Stimulated activated CD4-positive, alpha-beta T cell treated with anti-CD3 and anti-CD28 coated beads, Interleukin-1b, Interleukin-23, amount 100 ng/mL, for 24 hours (primary cell): ENCODE results near the gene MEGF6.

Source experiments
- DNase-seq, 4 experiments: peaks; one replicate each; pipeline ENCODE4 v3.0.0-alpha.2; 2020; ENCODE audit warnings: low read depth in 4 of 4, low spot score in 1 of 4

The MEGF6 gene

GRCh38 chr1:3451994-3452865 lies 159.1 kb downstream of the MEGF6 start:
- no peak for DNase-seq

DNA sequence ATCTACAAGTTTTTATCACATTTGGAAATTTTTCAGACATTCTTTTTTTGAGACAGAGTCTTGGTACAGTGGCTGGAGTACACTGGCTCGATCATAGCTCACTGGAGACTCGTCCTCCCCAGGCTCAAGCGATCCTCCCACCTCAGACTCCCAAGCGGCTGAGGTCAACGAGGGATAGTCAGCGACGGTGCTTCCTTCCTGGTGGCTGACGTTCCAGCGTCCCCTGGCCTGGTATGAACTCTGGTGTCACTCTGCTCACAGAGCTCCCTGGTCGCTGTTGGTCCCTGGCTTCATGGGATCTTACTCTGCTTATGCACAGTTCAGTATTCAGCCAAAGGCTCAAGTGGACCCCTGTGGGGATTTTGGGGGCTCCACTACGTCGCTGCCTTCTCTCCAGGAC lies 160.3 kb downstream of the MEGF6 start:
- DNase-seq, result no peak

- DNase-seq, result no peak
Measured at GRCh38 chr1:3450202-3450863, 161.0 kb downstream of the MEGF6 start.

DNA sequence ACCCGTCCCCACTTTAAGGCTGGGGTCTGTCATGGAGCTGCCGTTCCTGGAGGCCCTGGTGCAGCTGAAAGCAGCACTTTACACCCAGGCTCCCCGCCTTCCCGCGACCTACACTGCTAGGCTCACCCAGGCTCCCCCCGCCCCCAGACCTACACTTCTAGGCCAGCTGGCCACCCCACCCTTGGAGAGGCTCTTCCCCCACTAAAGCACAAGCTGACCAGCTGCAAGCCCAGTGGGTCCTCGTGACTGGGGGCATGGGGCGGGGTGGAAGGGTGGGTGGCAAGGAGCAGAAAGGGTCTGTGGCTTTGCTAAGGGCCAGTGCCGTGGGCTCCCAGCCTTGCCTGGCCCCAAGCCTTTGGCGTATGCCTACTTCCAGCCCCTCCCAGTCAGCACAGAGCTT lies 166.6 kb downstream of the MEGF6 start:
- DNase-seq, result no peak

DNA sequence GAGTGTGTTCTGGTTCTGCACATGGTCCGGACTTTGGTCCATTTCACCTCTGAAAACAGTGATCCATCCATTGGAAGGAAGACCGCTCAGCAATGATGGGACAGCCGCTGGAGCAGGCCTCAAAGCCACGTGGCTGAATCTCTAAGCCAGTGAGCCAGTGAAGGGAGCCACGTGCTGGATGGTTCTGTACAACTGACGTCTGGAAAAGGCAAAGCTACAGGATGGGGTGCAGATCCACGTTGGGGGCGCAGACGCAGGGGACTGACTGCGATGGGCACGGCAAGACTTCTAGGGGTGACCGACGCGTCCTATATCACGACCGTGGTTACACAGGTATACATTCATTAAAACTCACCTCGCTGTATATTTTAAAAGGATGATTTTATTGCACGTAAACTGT lies 167.0 kb downstream of the MEGF6 start:
- DNase-seq, result no peak

DNA sequence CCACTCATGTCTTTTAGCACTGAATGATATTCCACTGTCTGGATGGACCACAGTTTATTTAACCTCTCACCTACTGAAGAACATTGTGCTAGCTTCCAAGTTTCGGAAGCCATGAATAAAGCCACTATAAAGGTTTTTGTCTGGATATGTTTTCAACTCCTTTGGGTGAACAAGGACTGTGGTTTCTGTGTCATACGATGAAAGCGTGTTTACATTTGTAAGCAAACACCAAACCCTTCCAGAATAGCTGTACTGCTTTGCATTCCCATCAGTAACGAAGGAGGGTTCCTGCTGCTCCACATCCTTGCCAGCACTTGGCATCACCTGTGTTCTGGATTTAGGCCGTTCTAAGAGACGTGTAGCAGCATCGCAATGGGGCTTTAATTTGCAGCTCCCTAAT lies 167.5 kb downstream of the MEGF6 start:
- no peak for DNase-seq

- DNase-seq, result no peak
Measured at GRCh38 chr1:3442901-3443300, 168.4 kb downstream of the MEGF6 start.

DNA sequence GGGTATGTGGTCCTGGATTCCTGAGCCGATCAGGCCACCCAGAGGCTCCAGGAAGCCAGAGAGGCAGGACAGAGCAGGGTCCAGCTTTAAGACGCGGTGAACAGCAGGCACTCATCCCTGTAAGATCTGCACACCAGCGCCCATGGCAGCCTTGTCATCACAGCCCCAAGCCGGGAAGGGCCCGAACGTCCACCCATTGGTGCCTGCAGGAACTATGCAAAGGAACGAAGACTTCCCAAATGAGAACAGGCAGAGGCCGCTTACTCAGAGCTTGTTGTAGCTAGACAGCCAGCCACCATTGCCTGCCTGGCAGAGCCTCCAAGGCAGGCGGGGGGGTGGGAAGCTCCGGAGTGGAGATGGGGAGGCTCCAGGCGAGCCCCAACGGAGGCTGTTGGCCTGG lies 169.0 kb downstream of the MEGF6 start:
- DNase-seq, result no peak

DNA sequence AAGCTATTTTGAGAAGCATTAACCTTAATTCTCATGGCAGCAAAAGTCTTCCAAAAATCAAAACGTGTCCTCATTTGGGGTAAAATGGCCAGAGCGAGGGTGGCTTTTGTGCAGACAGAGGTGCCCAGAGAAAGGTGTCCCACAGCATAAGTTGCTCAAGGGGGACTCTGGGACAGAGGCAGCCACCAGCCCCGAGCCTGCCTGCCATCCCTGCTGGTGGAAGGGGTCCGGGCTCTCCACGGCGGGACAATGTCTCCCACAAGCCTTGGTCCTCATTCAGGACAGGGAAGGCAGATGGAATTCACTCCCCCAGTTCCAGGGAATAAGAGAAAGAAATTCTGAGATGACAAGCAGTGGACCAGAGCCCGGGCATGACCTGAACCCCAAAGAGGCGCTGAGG lies 169.4 kb downstream of the MEGF6 start:
- no peak for DNase-seq

GRCh38 chr1:3441410-3441847 lies 169.9 kb downstream of the MEGF6 start:
- DNase-seq, result no peak

DNA sequence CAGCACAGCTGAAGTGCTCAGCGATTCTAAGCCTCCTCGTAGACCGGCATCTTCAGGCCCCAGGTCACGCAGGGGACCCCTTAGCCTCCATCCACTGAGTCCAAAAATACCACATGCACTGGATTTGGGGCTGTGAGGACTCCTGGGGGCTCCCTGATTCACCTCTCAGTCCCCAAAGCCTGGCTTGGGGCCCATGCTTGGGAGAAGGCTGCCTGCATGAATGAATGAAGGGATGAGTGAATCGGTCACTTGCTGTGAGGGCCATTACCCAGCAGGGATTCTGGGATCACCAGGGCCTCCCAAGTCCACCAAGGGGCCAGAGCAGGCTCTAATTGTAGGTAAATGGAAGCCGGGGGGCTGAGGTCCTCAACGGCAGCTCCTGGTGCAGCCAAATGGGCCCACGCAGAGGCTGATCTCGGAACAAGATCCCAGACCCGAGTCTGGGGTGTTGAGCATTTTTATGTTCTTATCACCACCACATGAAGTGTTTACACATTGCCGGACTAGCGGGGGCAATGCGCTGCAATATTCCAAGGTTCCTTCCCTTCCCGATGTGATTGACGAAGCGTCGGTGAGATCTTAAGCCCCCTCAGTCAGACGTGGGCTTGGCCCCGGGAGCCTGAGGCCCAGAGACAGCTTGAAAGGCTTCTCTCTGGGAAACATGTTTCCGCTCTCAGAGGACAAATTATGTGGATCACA lies 170.4 kb downstream of the MEGF6 start:
- no peak for DNase-seq

GRCh38 chr1:3440300-3440681 lies 171.0 kb downstream of the MEGF6 start:
- DNase-seq, result no peak
